T-helper 17 cell (primary cell): ENCODE results near the gene GMNC. TPM values are rescaled to one million over a fixed set of nuclear protein-coding genes. Genes with fewer than 3 reads are reported as not detected.

Experiments used
- ATAC-seq: fragments of 150-1000 bp; cut with Tn5 transposase; 2 replicates; pipeline ENCODE4 v1.10.0; 2021; ENCODE audit warnings: mild to moderate bottlenecking, moderate library complexity
- DNase-seq, 3 donors: peaks; one replicate each; pipeline versions ENCODE4 v3.0.0 to v3.0.0-alpha.2; 2020 to 2021
- H3K9me3 ChIP-seq: one replicate; pipeline ENCODE4 v1.7.0; 2013; ENCODE audit warnings: low read length, mild to moderate bottlenecking; ENCODE audit not compliant: control insufficient read depth, poor library complexity, severe bottlenecking
- H3K27ac Mint-ChIP-seq: one replicate; pipeline ENCODE4 v1.8.0; 2022; ENCODE audit warnings: mild to moderate bottlenecking, moderate library complexity, mixed read lengths
- H3K27me3 Mint-ChIP-seq: one replicate; pipeline ENCODE4 v1.8.0; 2022; ENCODE audit warnings: mixed read lengths
- H3K36me3 Mint-ChIP-seq: one replicate; pipeline ENCODE4 v1.8.0; 2022; ENCODE audit warnings: low read depth, mixed read lengths
- H3K4me1 Mint-ChIP-seq: one replicate; pipeline ENCODE4 v1.8.0; 2022; ENCODE audit warnings: mild to moderate bottlenecking, mixed read lengths
- H3K4me3 Mint-ChIP-seq: one replicate; pipeline ENCODE4 v1.8.0; 2022; ENCODE audit warnings: mild to moderate bottlenecking, moderate library complexity, mixed read lengths
- total RNA-seq, 4 donors: library from RNA in 2 of 4; stranded (reverse) in 2 of 4; gene quantifications; one replicate each; pipeline ENCODE4 v1.2.3 and lab custom pipeline; 2022 to 2026

Gene GMNC
- total RNA-seq, 2 donors from 2014 or later = not detected

DNA sequence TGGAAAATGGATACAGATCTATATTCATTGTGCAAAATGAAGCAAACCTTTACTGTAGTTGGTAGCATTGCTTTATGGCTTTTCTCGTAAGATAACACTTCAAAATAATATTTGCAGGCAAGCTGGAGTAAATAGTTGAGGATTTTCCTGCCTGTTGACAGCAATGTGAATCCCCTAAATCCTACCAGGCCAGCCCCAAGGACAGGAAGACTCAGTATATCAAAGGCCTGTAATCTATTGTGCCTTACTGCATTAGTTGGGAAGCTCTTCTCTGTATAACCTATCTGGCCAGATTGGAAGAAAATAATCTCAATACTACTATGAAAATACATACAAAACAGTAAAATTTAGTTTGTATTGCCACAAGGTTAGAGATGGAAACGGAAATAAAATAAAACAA, 4.6 kb upstream of the GMNC start:
- H3K36me3 Mint-ChIP-seq = peaks cover 2% of the 10 kb centered on the region
- peaks cover 32% of the 10 kb centered on the region for H3K27me3 Mint-ChIP-seq
- no peaks in the 10 kb centered on the region for H3K9me3 ChIP-seq
- DNase-seq (no peak), ATAC-seq (no peak)
- H3K27ac Mint-ChIP-seq = no peak overlapping the region
- no peaks in the 10 kb centered on the region for H3K4me1 Mint-ChIP-seq
- H3K4me3 Mint-ChIP-seq = no peak overlapping the region

DNA sequence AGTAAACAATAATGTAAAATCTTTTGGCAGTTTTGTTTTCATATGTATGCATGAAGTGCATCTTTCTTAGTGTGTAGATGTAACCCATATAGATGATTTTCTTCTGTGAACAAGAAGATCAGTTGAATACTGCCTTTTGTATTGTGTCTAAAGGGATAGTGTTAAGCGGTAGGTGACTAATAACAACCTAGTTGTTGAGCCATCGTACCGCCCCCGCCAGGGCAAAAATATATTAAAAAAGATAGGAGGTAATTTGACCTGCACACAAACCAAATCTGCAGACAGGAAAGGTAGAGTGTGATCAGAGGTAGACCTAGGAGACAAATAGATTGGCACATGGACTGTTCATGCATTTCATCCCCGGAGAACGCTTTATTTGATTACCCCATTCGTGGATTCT, 3.3 kb upstream of the GMNC start:
- H3K27ac Mint-ChIP-seq = no peak overlapping the region
- ATAC-seq (no peak), DNase-seq (no peak)
- peaks cover 3% of the 10 kb centered on the region for H3K36me3 Mint-ChIP-seq
- H3K9me3 ChIP-seq = no peaks in the 10 kb centered on the region
- peaks cover 44% of the 10 kb centered on the region for H3K27me3 Mint-ChIP-seq
- no peaks in the 10 kb centered on the region for H3K4me1 Mint-ChIP-seq
- no peak overlapping the region for H3K4me3 Mint-ChIP-seq

DNA sequence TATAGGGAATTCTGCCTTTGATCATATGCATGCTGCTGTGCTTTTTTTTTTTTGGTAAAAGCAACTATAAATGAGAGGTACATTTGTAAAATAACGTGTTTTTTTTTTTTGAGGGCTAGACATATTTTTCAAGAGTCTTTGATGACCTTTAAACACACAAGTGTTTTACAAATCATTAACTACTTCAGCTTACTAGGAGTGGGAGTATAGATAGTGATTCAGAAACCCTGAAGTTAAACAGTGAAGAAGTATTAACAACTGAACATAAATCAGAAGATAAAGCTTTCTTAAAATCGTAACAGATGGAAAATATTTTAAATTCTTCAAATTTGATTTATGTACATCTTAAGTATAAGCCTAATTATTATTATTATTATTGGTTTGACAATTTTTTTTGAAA, 2.9 kb upstream of the GMNC start:
- Mint-ChIP-seq H3K36me3 (peaks cover 3% of the 10 kb centered on the region), H3K4me1 (no peaks in the 10 kb centered on the region), H3K27ac (no peak overlapping the region), H3K4me3 (no peak overlapping the region), H3K27me3 (peaks cover 48% of the 10 kb centered on the region)
- DNase-seq = no peak
- H3K9me3 ChIP-seq = no peaks in the 10 kb centered on the region
- ATAC-seq = no peak

DNA sequence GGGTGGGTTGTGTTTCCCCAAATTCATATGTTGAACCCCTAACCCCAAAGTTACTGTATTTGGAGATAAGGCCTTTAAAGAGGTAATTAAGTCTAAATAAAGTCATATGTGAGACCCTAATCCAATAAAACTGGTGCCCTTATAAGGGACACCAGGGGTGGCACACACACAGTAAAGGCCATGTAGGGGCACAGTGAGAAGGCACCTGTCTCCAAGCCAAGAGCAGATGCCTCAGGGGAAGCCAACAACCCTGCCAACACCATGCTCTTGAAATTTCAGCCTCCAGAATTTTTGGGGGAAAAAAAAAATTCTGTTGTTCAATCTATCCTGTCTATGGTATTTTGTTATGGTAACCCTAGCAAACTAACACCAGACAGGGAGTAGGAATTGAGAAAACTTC, 1.5 kb upstream of the GMNC start:
- Mint-ChIP-seq H3K27me3 (peaks cover 58% of the 10 kb centered on the region), H3K4me1 (no peaks in the 10 kb centered on the region), H3K4me3 (no peak overlapping the region), H3K36me3 (peaks cover 3% of the 10 kb centered on the region), H3K27ac (no peak overlapping the region)
- DNase-seq (no peak), ATAC-seq (no peak)
- H3K9me3 ChIP-seq = no peaks in the 10 kb centered on the region

DNA sequence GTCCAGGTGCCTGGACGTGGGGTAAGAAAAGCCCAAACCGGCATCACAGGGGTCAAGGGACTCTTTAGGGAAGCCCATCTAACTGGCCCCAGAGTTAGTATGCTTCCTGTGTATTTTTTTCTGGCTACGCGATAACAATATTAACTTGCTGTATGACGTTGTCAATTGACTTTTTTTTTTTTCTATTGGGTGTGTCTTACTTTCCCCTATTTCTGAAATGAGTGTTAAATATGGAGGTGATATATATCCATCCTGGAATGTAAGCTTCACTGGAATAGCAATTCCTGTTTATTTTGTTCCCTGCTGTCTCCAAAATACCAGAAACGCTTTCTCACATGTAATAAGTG, 598 bp upstream of the GMNC start:
- ATAC-seq = no peak
- Mint-ChIP-seq H3K4me3 (peak overlapping the region; percentile 66), H3K4me1 (no peaks in the 10 kb centered on the region)

DNA sequence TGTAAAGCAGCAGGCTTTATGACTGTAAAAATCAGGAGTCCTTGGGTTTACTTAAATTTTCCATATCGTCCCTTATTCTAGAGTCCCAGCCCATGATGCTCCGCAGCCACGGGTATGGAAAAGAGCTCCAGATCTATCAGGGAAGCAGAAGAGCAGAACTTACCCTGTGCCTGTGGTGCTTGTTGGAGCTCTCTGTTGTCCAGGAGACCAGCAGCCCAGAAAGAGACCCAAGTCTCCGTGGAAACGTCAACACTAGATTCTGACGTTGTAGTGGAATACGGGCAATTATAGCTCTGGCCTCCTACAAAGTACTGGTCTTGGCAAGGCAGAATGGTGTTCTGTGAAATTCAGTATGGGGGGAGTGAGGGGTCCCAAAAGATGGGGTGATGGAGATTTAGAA, 2.0 kb downstream of the GMNC start:
- no peak for DNase-seq
- H3K4me3 Mint-ChIP-seq = no peak overlapping the region
- peaks cover 54% of the 10 kb centered on the region for H3K27me3 Mint-ChIP-seq
- no peak for ATAC-seq
- no peak overlapping the region for H3K27ac Mint-ChIP-seq
- H3K36me3 Mint-ChIP-seq = peaks cover 3% of the 10 kb centered on the region
- no peaks in the 10 kb centered on the region for H3K9me3 ChIP-seq
- no peaks in the 10 kb centered on the region for H3K4me1 Mint-ChIP-seq

More for the DNA sequence above, 598 bp upstream of the GMNC start:
- Mint-ChIP-seq H3K27ac (no peak overlapping the region), H3K27me3 (peaks cover 65% of the 10 kb centered on the region), H3K36me3 (peaks cover 3% of the 10 kb centered on the region)
- no peak for DNase-seq
- H3K9me3 ChIP-seq = no peaks in the 10 kb centered on the region

DNA sequence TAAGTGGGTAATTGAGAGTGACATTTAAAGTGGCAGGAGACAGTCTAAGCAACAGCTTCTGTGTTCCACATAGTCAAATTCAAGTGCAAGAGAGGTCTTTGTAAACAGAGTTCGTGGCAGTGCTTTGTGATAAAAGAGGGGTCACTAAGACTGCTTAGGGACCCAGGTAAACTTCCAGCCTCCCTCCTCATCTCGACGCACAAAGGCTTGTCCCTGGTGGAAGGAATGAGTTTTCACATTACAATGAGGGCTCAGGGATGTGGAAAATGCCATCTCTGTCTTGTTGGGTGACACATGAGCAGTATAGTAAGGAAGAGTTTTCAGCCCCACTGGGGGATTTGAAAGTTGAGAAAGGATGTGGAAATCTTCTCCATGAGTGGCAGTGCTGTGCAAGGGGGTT, 7.3 kb downstream of the GMNC start:
- H3K36me3 Mint-ChIP-seq = no peaks in the 10 kb centered on the region
- no peak for DNase-seq
- H3K4me1 Mint-ChIP-seq = no peaks in the 10 kb centered on the region
- no peak overlapping the region for H3K27ac Mint-ChIP-seq
- no peak for ATAC-seq
- no peaks in the 10 kb centered on the region for H3K9me3 ChIP-seq
- H3K27me3 Mint-ChIP-seq = peaks cover 16% of the 10 kb centered on the region
- H3K4me3 Mint-ChIP-seq = no peak overlapping the region

DNA sequence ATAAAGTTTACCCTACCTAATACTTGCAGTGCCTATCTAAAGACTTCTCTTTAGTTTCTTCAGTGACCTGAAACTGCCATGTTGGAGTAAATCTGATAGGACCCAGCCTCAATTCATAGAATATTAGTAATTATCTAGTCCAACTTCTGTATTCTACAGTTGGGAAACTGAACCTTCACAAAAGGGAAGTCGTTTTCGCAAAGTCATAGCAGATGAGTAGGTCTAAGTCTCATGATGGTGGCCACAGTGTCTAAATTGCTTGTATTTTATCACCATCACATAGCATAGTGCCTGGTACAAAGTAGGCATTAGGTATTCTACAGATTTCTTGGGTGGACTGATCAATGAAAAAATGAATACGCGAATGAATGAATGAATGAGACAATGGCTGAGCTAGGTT, 8.4 kb downstream of the GMNC start:
- H3K27ac Mint-ChIP-seq = no peak overlapping the region
- no peaks in the 10 kb centered on the region for H3K4me1 Mint-ChIP-seq
- no peaks in the 10 kb centered on the region for H3K36me3 Mint-ChIP-seq
- no peaks in the 10 kb centered on the region for H3K9me3 ChIP-seq
- no peak for ATAC-seq
- H3K27me3 Mint-ChIP-seq = peaks cover 19% of the 10 kb centered on the region
- no peak for DNase-seq
- no peak overlapping the region for H3K4me3 Mint-ChIP-seq

DNA sequence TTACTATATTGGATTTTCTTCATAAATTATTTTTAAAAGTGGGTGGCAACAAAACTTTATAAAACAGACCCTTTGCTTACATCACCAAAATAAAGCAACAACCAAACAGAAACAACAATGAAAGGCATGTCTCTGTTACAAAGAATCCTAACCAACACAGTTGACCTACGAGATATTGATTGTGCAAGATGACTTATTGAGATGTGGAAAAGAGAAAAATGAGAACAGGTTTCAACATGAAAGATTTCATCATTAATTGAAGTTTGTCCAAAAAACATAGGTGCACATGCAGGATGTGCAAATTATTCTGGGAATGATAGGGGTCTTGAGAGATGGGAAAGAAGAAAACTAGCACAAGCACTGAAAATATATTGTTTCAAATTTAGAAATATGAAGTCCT, 9.0 kb downstream of the GMNC start:
- ATAC-seq (no peak), DNase-seq (no peak)
- no peak overlapping the region for H3K27ac Mint-ChIP-seq
- H3K4me1 Mint-ChIP-seq = no peaks in the 10 kb centered on the region
- no peaks in the 10 kb centered on the region for H3K36me3 Mint-ChIP-seq
- H3K4me3 Mint-ChIP-seq = no peak overlapping the region
- H3K27me3 Mint-ChIP-seq = peaks cover 14% of the 10 kb centered on the region
- no peaks in the 10 kb centered on the region for H3K9me3 ChIP-seq

DNA sequence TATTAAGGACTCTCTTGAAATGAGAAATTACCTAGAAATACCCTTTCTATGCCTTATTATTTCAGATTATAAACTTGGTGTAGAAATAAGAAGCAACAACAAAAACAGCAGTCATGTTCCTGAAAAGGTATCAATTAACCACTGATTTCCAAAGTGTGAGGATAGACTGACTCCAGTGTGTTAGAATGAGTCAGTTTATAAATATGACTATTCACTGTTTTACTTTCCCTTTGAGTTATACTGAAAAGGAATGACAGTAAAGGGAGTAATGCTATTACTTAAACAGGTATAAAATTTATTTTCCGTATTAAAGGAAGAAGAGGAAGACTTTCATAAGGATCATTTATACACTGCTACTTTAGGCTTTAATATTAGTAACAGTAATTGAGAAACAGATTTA, 12.9 kb downstream of the GMNC start:
- Mint-ChIP-seq H3K4me3 (no peak overlapping the region), H3K36me3 (no peaks in the 10 kb centered on the region), H3K27ac (no peak overlapping the region), H3K4me1 (no peaks in the 10 kb centered on the region), H3K27me3 (peaks cover 13% of the 10 kb centered on the region)
- no peaks in the 10 kb centered on the region for H3K9me3 ChIP-seq
- ATAC-seq = no peak
- no peak for DNase-seq

DNA sequence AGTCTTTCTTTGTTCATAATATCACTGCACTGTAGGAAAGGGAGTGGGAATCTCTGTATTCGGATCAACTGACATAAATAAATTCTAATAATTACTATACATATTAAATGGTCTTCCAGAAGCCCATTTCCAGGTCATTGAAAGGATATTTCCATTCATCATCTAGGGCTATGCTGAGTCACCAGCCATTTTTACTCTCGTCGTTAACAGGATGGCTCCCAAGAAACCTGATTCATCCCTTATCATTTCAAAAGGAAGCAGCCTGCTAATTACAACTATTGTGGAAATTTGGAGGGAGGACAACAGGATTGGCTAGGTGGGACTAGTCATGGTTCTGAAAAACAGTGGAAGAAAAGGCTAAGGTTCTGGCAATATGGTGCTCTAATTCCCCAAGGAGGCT, 13.6 kb downstream of the GMNC start:
- peaks cover 13% of the 10 kb centered on the region for H3K27me3 Mint-ChIP-seq
- no peak for DNase-seq
- H3K9me3 ChIP-seq = no peaks in the 10 kb centered on the region

DNA sequence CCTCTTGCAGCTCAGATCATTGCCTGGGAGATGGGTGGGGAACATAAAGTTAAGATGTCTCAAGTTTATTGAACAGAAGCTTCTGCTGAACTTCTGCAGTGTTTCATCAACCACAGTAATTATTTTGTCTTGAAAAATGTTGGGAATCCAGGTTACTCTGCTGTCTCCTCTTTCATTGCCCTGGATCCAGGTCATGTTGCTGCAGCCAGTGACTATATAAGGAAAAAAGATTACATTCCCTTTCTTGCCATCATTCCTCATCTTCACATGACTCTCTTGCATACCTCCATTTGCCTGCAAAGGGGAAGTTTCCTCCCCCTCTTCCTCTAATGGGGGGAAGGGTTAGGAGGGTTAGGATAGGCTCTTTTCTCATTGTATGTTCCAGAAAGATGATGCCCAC, 15.1 kb downstream of the GMNC start:
- Mint-ChIP-seq H3K36me3 (no peaks in the 10 kb centered on the region), H3K27me3 (peaks cover 13% of the 10 kb centered on the region), H3K27ac (no peak overlapping the region), H3K4me3 (no peak overlapping the region), H3K4me1 (no peaks in the 10 kb centered on the region)
- ATAC-seq = no peak
- H3K9me3 ChIP-seq = no peaks in the 10 kb centered on the region
- no peak for DNase-seq

More for the DNA sequence above, 13.6 kb downstream of the GMNC start:
- no peak overlapping the region for H3K4me3 Mint-ChIP-seq
- no peak overlapping the region for H3K27ac Mint-ChIP-seq
- no peaks in the 10 kb centered on the region for H3K4me1 Mint-ChIP-seq
- H3K36me3 Mint-ChIP-seq = no peaks in the 10 kb centered on the region
- ATAC-seq = no peak

DNA sequence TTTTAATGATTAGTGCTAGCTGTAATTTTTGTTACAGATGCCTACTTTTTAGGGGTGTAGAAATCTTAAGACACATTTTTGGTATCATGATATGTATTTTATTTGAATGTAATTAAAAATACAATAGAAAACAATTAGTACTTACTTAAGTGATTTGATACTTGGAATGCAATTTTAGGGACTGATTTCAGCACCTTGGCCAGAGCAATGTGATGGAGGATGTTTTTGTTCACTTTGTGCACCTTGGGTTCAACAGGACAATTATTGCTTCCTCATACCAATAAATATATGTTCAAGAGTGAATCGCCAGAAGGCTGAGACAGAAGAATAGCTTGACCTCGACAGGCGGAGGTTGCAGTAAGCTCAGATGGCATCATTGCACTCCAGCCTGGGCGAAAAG, 22.3 kb downstream of the GMNC start:
- H3K27me3 Mint-ChIP-seq = no peaks in the 10 kb centered on the region
- no peak overlapping the region for H3K4me3 Mint-ChIP-seq
- H3K4me1 Mint-ChIP-seq = no peaks in the 10 kb centered on the region
- H3K27ac Mint-ChIP-seq = no peak overlapping the region
- DNase-seq (no peak), ATAC-seq (no peak)
- H3K36me3 Mint-ChIP-seq = no peaks in the 10 kb centered on the region
- no peaks in the 10 kb centered on the region for H3K9me3 ChIP-seq

DNA sequence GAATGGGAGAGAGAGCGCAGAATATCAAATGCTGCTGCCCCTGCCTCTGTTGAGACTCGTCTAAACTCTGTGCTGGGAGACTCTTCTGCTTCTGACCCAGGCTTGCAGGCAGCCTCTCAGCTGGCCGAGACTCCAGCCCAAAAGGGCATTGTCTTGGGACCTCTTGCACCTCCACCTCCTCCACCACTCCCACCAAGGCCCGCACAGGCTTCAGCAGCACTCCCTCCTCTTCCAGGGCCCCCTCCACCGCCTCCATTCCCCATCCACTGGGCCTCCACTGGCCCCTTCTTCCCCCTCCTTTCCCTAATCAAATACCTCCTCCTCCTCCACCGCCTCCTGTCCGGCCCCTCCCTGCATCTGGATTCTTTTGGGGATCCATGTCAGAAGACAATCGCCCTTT, 31.3 kb downstream of the GMNC start:
- Mint-ChIP-seq H3K27ac (no peak overlapping the region), H3K4me1 (no peaks in the 10 kb centered on the region), H3K4me3 (no peak overlapping the region), H3K27me3 (peaks cover 9% of the 10 kb centered on the region), H3K36me3 (no peaks in the 10 kb centered on the region)
- ATAC-seq (no peak), DNase-seq (no peak)
- no peaks in the 10 kb centered on the region for H3K9me3 ChIP-seq

DNA sequence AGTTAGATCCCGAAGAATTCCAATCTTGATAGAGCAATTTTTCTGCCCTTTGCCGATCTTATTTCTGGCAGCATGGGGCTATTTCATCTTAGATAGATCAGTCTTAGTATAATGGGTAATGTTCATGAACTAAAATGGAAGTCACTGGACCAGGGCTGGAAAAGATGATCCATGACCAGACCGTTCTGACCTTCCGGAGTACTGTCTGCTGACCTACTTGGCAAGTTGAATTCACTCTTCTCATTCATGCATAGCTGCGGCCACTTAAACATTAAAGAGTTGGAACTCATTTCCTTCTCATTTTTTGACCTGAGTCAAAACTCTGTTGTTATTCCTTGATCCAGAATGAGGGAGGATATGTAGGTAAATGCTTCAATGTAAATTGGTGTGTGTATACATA, 32.5 kb downstream of the GMNC start:
- H3K9me3 ChIP-seq = no peaks in the 10 kb centered on the region
- H3K36me3 Mint-ChIP-seq = no peaks in the 10 kb centered on the region
- no peaks in the 10 kb centered on the region for H3K4me1 Mint-ChIP-seq
- DNase-seq (no peak), ATAC-seq (no peak)
- H3K27me3 Mint-ChIP-seq = peaks cover 9% of the 10 kb centered on the region
- no peak overlapping the region for H3K4me3 Mint-ChIP-seq
- H3K27ac Mint-ChIP-seq = no peak overlapping the region
